Skeletal muscle tissue (tissue), 4 donors: ENCODE data around the gene PKIB. TPM values are rescaled to one million over a fixed set of nuclear protein-coding genes. Genes with fewer than 3 reads are reported as not detected.

Experiments used
- H3K27ac ChIP-seq: one replicate; pipeline ENCODE4 v1.7.0; 2013; ENCODE audit warnings: mild to moderate bottlenecking, low read depth, low read length, inconsistent platforms
- H3K27me3 ChIP-seq, 3 donors: one replicate each; pipeline ENCODE4 v1.7.0; 2013; ENCODE audit warnings: low read length in 3 of 3; ENCODE audit not compliant: control insufficient read depth in 3 of 3, insufficient read depth in 3 of 3
- H3K36me3 ChIP-seq, 3 donors: one replicate each; pipeline ENCODE4 v1.7.0; 2013; ENCODE audit warnings: low read length in 3 of 3; ENCODE audit not compliant: control insufficient read depth in 3 of 3, insufficient read depth in 3 of 3
- H3K4me1 ChIP-seq, 3 donors: one replicate each; pipeline ENCODE4 v1.7.0; 2013; ENCODE audit warnings: low read length in 3 of 3, mild to moderate bottlenecking in 3 of 3; ENCODE audit not compliant: control insufficient read depth in 3 of 3, insufficient read depth in 3 of 3
- H3K4me3 ChIP-seq, 3 donors: one replicate each; pipeline ENCODE4 v1.7.0; 2013; ENCODE audit warnings: low read length in 3 of 3
- H3K9ac ChIP-seq, 3 donors: one replicate each; pipeline ENCODE4 v1.7.0; 2013; ENCODE audit warnings: low read length in 3 of 3, mild to moderate bottlenecking in 3 of 3, moderate library complexity in 2 of 3, low read depth in 1 of 3
- H3K9me3 ChIP-seq, 3 donors: one replicate each; pipeline ENCODE4 v1.7.0; 2013; ENCODE audit warnings: low read length in 3 of 3; ENCODE audit not compliant: control insufficient read depth in 3 of 3
- total RNA-seq: library from RNA; depleted of rRNA; stranded (reverse); fragments of >200 nt; gene quantifications from one replicate; pipeline ENCODE4 v1.2.3, GENCODE V29; 2014
- donor health status: Osteomylitis.

PKIB gene, protein sequence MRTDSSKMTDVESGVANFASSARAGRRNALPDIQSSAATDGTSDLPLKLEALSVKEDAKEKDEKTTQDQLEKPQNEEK
- not detected for total RNA-seq

- Histone ChIP-seq H3K4me3 (peak within 1 kb of the TSS; percentile 72 to 87 (median 87)), H3K27me3 (peaks cover 0 to 9% (median 3%) of the 10 kb centered on the region in 3 donors), H3K9me3 (no peaks in the 10 kb centered on the region), H3K36me3 (no peaks in the 10 kb centered on the region), H3K9ac (peak within 1 kb of the TSS; percentile 66 to 79 (median 72)), H3K4me1 (peaks cover 10 to 16% (median 15%) of the 10 kb centered on the region in 3 donors), H3K27ac (no peak within 1 kb of the TSS)
These were observed at the start of gene PKIB for GRCh38 chr6:122609881-122610689. PKIB (plus strand) TSS chr6:122610405; CDS start chr6:122717795, 107,390 bp downstream.

DNA sequence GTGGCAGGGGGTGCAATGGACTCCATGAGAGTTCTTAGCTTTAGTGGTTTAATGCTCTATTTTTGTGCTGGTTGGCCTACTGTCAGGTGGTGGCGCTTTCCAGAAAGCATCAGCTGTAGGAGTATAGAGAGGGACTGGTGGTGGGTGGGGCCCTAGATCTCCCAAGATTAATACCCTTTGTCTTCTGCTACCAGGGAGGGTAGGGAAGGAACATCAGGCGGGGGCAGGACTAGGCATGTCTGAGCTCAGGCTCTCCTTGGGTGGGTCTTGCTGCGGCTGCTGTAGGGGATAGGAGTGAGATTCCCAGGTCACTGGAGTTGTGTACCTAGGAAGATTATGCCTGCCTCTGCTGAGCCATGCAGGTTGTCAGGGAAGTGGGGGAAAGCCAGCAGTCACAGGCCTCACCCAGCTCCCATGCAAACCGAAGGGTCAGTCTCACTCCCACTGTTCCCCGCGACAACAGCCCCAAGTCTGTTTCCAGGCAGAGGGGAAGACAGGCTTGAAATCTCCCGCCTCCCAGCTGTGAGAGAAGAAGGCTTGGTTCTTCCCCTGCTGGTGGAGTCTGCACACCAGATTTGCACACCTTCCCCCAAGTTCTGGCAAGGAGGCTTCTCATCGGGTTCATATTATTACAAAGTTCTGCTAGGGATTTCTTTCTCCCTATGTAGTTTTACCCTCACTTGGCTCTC lies 46.7 kb upstream of the PKIB start:
- Histone ChIP-seq H3K9ac (no peak overlapping the region), H3K9me3 (peaks cover 0 to 2% (median 2%) of the 10 kb centered on the region in 3 donors), H3K27me3 (no peaks in the 10 kb centered on the region), H3K36me3 (no peaks in the 10 kb centered on the region), H3K4me1 (no peaks in the 10 kb centered on the region), H3K4me3 (no peak overlapping the region), H3K27ac (no peak overlapping the region)

- Histone ChIP-seq H3K9me3 (peaks cover 0 to 2% (median 2%) of the 10 kb centered on the region in 3 donors), H3K27ac (no peak overlapping the region), H3K9ac (no peak overlapping the region), H3K4me3 (no peak overlapping the region), H3K27me3 (no peaks in the 10 kb centered on the region), H3K36me3 (no peaks in the 10 kb centered on the region), H3K4me1 (no peaks in the 10 kb centered on the region)
These were observed 46.0 kb upstream of the PKIB start for GRCh38 chr6:122564230-122564629.

DNA sequence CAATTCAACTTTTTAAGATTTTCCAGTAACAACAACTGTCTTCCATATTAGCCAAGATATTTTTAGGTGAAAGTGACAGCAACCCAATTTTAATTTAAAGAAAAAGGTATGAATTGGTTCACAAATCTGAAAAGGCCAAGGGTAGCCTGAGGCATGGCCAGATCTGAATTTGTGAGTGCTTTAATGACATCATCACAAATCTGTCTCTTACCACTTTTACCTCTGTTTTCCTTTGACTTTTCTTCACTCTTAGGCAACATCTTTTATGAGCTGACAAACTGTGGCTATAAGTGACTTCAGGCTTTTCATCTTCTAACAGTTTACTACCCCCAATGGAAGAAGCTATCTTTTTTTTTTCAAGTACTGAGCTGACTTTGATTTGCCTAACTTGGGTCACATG lies 44.5 kb upstream of the PKIB start:
- no peak overlapping the region for H3K27ac ChIP-seq
- H3K9me3 ChIP-seq = peaks cover 0 to 2% (median 2%) of the 10 kb centered on the region in 3 donors
- no peak overlapping the region for H3K9ac ChIP-seq
- H3K4me3 ChIP-seq = no peak overlapping the region
- no peaks in the 10 kb centered on the region for H3K27me3 ChIP-seq
- no peaks in the 10 kb centered on the region for H3K4me1 ChIP-seq
- no peaks in the 10 kb centered on the region for H3K36me3 ChIP-seq

GRCh38 chr6:122567034-122567433 lies 43.2 kb upstream of the PKIB start:
- no peak overlapping the region for H3K27ac ChIP-seq
- no peak overlapping the region for H3K4me3 ChIP-seq
- H3K4me1 ChIP-seq = no peaks in the 10 kb centered on the region
- H3K9ac ChIP-seq = no peak overlapping the region
- H3K27me3 ChIP-seq = no peaks in the 10 kb centered on the region
- H3K9me3 ChIP-seq = peaks cover 0 to 2% (median 0%) of the 10 kb centered on the region in 3 donors
- no peaks in the 10 kb centered on the region for H3K36me3 ChIP-seq

- H3K4me3 ChIP-seq = no peak overlapping the region
- no peaks in the 10 kb centered on the region for H3K36me3 ChIP-seq
- no peak overlapping the region for H3K27ac ChIP-seq
- H3K4me1 ChIP-seq = no peaks in the 10 kb centered on the region
- no peaks in the 10 kb centered on the region for H3K9me3 ChIP-seq
- H3K27me3 ChIP-seq = no peaks in the 10 kb centered on the region
- no peak overlapping the region for H3K9ac ChIP-seq
These were observed 41.9 kb upstream of the PKIB start for GRCh38 chr6:122568350-122568749.

- Histone ChIP-seq H3K36me3 (no peaks in the 10 kb centered on the region), H3K4me3 (no peak overlapping the region), H3K4me1 (no peaks in the 10 kb centered on the region), H3K27me3 (no peaks in the 10 kb centered on the region), H3K27ac (no peak overlapping the region), H3K9ac (no peak overlapping the region), H3K9me3 (no peaks in the 10 kb centered on the region)
These were observed 41.4 kb upstream of the PKIB start for GRCh38 chr6:122568797-122569221.

DNA sequence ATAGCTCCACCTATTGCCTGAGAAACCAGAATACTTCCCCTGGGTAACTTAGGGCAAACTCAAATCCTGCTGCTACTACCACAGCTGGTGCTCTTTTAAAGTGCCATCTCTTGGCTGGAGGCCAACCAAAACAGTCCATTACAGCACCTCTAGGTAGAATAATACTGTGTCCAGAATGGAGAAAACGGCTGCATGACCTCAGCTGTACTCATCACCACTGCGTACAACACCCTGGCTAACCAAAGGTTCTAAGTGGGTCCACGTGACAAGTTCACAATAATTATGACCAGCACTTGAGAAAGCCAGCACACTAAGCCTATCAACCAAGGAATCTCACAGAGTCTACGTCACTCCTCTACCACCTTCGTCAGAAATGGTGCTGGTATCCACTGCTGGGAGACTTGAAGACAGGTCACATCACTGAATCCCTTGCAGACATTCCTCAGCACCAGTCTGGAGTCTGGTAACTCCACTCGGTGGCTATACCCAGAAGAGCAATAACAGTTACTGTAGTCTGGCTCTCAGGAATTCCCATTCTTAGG lies 40.9 kb upstream of the PKIB start:
- Histone ChIP-seq H3K9me3 (no peaks in the 10 kb centered on the region), H3K36me3 (no peaks in the 10 kb centered on the region), H3K4me3 (no peak overlapping the region), H3K9ac (no peak overlapping the region), H3K27ac (no peak overlapping the region), H3K27me3 (no peaks in the 10 kb centered on the region), H3K4me1 (no peaks in the 10 kb centered on the region)

DNA sequence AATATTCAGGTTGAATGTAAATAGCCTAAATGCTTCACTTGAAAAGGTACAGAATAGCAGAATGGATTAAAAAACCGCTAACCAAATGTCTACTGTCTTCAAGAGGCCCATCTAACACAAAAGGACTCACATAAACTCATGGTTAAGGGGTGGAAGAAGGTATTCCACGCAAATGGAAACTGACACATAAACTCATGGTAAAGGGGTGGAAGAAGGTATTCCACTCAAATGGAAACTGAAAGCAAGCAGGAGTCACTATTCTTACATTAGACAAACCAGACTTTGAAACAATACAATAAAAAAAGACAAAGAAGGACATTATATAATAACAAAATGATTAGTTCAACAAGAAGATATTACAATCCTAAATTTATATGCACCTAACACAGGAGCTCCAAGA lies 38.3 kb upstream of the PKIB start:
- no peaks in the 10 kb centered on the region for H3K9me3 ChIP-seq
- H3K4me3 ChIP-seq = no peak overlapping the region
- H3K9ac ChIP-seq = no peak overlapping the region

GRCh38 chr6:122576888-122577287 lies 33.3 kb upstream of the PKIB start:
- Histone ChIP-seq H3K4me3 (no peak overlapping the region), H3K9ac (no peak overlapping the region), H3K27me3 (no peaks in the 10 kb centered on the region), H3K36me3 (no peaks in the 10 kb centered on the region), H3K27ac (no peak overlapping the region), H3K4me1 (no peaks in the 10 kb centered on the region), H3K9me3 (no peaks in the 10 kb centered on the region)

More for the DNA sequence above, 38.3 kb upstream of the PKIB start:
- Histone ChIP-seq H3K36me3 (no peaks in the 10 kb centered on the region), H3K4me1 (no peaks in the 10 kb centered on the region), H3K27me3 (no peaks in the 10 kb centered on the region), H3K27ac (no peak overlapping the region)
